HG02973 (cell line): ENCODE measurements around the gene CPEB1.
"Not testable (repeated sequence)": the region's sequence is repeated elsewhere in the genome, so short reads cannot be mapped to it uniquely, and the experiment has no call there.

Experiments
- ATAC-seq: cut with Tn5 transposase; IDR thresholded peaks from one replicate; pipeline ENCODE4 v1.9.1; 2021; ENCODE audit warnings: moderate library complexity; ENCODE audit not compliant: unreplicated experiment

CPEB1 gene

GRCh38 chr15:82649226-82649999, 2.2 kb upstream of the CPEB1 start:
- ATAC-seq, result no peak

- no peak for ATAC-seq
Observed at GRCh38 chr15:82648257-82649103, 1.3 kb upstream of the CPEB1 start.

GRCh38 chr15:82647835-82648256, 683 bp upstream of the CPEB1 start:
- ATAC-seq, result no peak

GRCh38 chr15:82646250-82647044, 716 bp downstream of the CPEB1 start:
- ATAC-seq, result no peak

GRCh38 chr15:82644967-82645852, 2.0 kb downstream of the CPEB1 start:
- ATAC-seq, result not testable (repeated sequence)

GRCh38 chr15:82643992-82644391, 3.2 kb downstream of the CPEB1 start:
- ATAC-seq, result no peak

GRCh38 chr15:82642656-82643055, 4.5 kb downstream of the CPEB1 start:
- no peak for ATAC-seq

- no peak for ATAC-seq
Observed at GRCh38 chr15:82641129-82641798, 5.9 kb downstream of the CPEB1 start.

- ATAC-seq, result no peak
Observed at GRCh38 chr15:82640672-82641071, 6.5 kb downstream of the CPEB1 start.

- ATAC-seq, result no peak
Observed at GRCh38 chr15:82635798-82636197, 11.4 kb downstream of the CPEB1 start.

- ATAC-seq, result no peak
Observed at GRCh38 chr15:82630033-82630432, 17.1 kb downstream of the CPEB1 start.

- no peak for ATAC-seq
Observed at GRCh38 chr15:82625136-82625535, 22.0 kb downstream of the CPEB1 start.

- no peak for ATAC-seq
Observed at GRCh38 chr15:82624438-82624837, 22.7 kb downstream of the CPEB1 start.

GRCh38 chr15:82624008-82624407, 23.2 kb downstream of the CPEB1 start:
- ATAC-seq, result no peak

- ATAC-seq, result no peak
Observed at GRCh38 chr15:82621970-82622369, 25.2 kb downstream of the CPEB1 start.

GRCh38 chr15:82613747-82614146, 33.4 kb downstream of the CPEB1 start:
- no peak for ATAC-seq

GRCh38 chr15:82611348-82611747, 35.8 kb downstream of the CPEB1 start:
- no peak for ATAC-seq

GRCh38 chr15:82602195-82602594, 45.0 kb downstream of the CPEB1 start:
- ATAC-seq, result no peak

- no peak for ATAC-seq
Observed at GRCh38 chr15:82599862-82600261, 47.3 kb downstream of the CPEB1 start.

GRCh38 chr15:82597815-82598214, 49.3 kb downstream of the CPEB1 start:
- ATAC-seq, result no peak
